ENCODE data around the gene AMMECR1. TPM values are rescaled to one million over a fixed set of nuclear protein-coding genes. Genes with fewer than 3 reads are reported as not detected.

The AMMECR1 gene
- total RNA-seq, 2 donors from 2014 or later = 2.4 to 2.5 TPM

DNA sequence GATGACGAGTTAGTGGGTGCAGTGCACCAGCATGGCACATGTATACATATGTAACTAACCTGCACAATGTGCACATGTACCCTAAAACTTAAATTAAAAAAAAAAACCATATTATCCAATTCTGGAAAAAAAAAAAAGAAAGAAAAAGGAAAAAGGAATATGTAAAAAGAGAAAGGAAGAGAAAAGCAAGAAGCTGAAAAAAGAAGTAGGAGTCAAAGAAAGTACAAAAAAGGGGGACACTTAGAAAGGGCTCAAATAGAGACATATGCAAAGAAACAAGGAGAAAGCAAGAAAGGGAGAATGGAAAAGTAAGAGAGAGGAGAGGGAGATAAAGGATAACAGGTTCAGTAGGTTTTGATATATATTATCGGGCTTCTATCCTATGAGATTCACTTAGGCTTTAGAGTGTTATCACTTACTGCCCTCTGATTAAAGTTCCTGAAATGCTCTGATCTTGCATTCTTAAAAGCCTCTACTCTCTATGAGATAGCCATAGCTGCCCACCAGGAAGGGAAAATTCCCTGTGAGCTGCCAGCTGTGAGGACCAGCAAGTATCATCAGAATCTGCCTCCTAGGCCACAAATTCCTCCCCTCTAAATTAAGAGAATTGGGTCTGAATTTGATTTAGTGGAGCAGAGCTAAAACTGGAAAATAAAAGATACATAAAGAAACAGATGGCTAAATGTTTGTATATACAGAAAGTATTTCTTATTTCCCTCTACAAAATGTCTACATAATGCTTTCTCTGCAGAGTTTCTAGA is 95.2 kb downstream of the AMMECR1 start:
- ATAC-seq = no peak

DNA sequence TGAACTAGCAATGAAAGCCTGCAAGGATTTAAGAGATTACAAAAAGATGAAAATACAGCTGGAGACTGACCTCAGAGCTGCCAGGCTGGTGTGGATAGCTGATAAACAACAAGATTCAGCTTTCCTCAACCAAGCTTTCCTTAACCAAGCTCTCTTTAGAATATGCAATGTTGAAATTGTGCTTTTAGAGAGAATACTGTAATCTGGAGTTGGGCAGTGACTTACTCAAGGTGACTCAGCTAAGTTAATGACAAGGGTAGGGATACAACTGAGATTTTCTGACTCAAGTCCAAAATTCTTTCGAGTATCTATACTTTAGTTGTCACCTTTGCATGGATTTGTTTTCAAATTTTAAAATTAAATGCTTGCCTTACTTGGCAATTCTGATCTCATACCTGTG is 98.0 kb downstream of the AMMECR1 start:
- intact Hi-C loops (cut with DNase I) = no loop called here
- ATAC-seq (no peak), DNase-seq (no peak)

More for the DNA sequence above, 95.2 kb downstream of the AMMECR1 start:
- intact Hi-C loops (cut with DNase I) = no loop called here
- no peak for DNase-seq

DNA sequence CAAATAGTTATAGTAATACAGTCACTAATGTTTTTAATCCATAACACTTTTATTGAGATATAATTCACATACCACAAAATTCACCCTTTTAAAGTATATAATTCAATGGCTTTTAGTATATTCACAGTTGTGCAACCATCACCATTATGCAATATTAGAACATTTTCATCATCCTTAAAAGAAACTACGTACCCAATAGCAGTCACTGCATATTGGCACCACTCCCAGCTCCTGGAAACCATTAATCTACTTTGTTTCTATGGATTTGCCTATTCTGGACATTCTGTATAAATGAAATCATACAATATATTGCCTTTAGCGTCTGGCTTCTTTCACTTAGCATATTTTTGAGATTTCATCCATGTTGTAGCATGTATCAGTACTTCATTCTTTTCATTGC is 99.3 kb downstream of the AMMECR1 start:
- no peak for ATAC-seq
- DNase-seq = no peak
- intact Hi-C loops (cut with DNase I) = no loop called here

DNA sequence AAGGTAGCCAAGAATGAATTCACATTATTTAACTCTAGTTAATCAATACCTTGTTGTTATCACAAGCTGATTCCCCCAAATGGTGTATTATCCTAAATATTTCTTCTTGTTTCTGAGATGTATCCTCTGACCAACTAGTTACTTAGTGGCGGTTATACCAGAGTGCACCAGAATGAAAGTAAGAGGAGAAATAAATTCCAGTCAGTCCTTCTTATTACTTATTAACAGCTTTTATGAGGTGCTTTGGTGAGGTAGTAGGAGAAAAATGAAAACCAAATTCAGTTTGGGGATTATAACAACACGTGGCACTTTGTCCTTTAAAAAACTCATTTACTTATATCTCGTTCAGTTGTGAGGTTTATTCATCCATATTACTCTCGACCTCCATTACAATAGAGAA is 101.9 kb downstream of the AMMECR1 start:
- DNase-seq = no peak
- ATAC-seq = no peak
- intact Hi-C loops (cut with DNase I) = no loop called here

GRCh38 chrX:110215411-110215810 is 102.5 kb downstream of the AMMECR1 start:
- DNase-seq = no peak
- intact Hi-C loops (cut with DNase I) = no loop called here
- no peak for ATAC-seq

DNA sequence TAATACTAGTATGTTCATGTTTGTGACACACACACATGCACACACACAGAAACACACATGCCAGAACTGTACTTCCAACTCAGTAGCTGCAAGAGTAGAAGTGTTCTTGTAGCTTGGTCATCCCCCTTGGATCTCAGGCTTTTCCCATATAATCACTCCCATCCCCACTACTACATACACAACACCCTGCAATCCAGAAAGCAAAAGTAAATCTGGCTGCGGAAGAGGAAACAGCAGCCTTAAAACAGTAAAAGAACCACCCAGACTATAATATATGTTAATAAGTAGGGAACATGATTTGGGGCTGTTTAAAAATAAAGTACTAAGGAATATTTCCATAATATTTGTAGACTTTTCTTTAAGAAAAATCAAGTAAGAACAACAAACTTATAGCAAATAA is 103.2 kb downstream of the AMMECR1 start:
- DNase-seq (no peak), ATAC-seq (no peak)
- intact Hi-C loops (cut with DNase I) = no loop called here

DNA sequence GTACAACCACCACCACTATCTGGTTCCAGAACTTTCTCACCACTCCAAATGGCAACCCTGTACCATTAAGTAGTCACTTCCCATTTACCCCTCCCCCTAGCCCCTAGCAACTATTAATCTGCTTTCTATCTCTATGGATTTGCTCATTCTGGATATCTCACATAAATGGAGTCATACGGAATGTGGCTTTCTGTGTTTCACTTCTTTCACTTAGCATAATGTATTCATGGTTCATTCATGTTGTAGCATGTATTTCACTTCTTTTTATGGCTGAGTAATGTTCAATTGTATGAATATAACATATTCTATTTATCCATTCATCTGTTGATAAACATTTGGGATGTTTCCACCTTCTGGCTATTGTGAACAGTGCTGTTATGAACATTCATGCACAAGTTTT is 104.7 kb downstream of the AMMECR1 start:
- intact Hi-C loops (cut with DNase I) = no loop called here
- ATAC-seq (no peak), DNase-seq (no peak)

- intact Hi-C loops (cut with DNase I) = no loop called here
- no peak for ATAC-seq
- DNase-seq = no peak
Observed at GRCh38 chrX:110212299-110212698, 105.6 kb downstream of the AMMECR1 start.

GRCh38 chrX:110211340-110211739 is 106.5 kb downstream of the AMMECR1 start:
- intact Hi-C loops (cut with DNase I) = no loop called here
- ATAC-seq (no peak), DNase-seq (no peak)

DNA sequence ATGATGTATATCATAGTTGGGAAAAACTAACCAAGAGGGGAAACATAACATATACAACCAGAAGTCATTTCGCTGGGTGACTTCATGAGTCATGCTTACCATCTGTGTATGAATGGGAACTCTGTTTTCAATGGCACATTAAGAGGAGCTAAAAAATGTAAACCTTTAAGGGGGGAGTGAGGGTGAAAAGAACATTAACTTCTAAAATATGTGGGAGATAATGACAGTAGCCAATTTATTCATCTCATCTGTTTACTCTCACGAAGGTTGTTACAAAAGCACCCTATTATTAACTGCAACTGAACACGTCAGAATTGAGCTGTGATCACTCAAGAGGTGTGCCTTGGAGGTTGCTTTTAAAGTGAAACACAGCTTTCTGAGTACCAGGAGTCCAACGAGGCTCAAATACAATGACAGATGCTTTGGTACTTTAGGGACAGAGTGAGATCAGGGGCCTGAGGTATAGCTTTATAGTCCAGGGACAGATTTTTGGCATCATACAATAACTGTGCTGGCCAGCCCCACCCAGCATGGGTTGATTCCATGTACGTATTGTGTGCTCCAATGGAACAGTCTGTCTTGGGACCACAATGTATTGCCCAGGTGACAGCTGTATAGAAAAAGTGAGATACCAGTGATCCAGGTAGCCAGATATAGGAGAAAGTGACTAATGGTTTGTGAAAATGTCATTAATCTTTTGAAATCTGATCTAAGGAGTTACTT is 107.3 kb downstream of the AMMECR1 start:
- DNase-seq (no peak), ATAC-seq (no peak)
- intact Hi-C loops (cut with DNase I) = no loop called here

GRCh38 chrX:110208092-110208491 is 109.8 kb downstream of the AMMECR1 start:
- DNase-seq (no peak), ATAC-seq (no peak)
- intact Hi-C loops (cut with DNase I) = no loop called here

- DNase-seq = no peak
- intact Hi-C loops (cut with DNase I) = no loop called here
- no peak for ATAC-seq
Observed at GRCh38 chrX:110204986-110205385, 112.9 kb downstream of the AMMECR1 start.

- intact Hi-C loops (cut with DNase I) = no loop called here
- DNase-seq (no peak), ATAC-seq (no peak)
Observed at GRCh38 chrX:110201799-110202198, 116.1 kb downstream of the AMMECR1 start.

GRCh38 chrX:110194977-110195376 is 122.9 kb downstream of the AMMECR1 start:
- intact Hi-C loops (cut with DNase I) = no loop called here
- DNase-seq (no peak), ATAC-seq (no peak)

DNA sequence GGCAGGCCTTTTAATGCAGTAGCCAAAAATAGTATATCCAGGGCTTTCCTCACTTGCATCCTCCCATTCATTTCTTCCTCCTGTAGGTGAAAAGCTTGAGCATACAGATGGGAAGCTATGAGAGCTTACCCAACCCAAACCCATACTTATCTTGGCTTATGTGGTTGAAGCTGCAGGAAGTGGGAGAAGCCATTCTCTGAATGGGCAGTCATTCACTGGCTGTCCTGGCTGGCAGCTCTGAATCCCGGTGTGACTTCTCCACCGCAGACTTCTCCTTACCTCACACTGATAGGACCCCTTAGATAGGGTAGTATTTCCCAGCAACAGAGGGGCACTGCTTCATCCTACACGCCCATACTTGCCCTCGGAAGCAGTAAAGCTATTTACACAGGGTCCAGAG is 125.4 kb downstream of the AMMECR1 start:
- ATAC-seq (no peak), DNase-seq (no peak)
- intact Hi-C loops (cut with DNase I) = no loop called here

GRCh38 chrX:110188701-110189558 is 129.0 kb downstream of the AMMECR1 start:
- ATAC-seq (no peak), DNase-seq (no peak)
- intact Hi-C loops (cut with DNase I) = no loop called here

DNA sequence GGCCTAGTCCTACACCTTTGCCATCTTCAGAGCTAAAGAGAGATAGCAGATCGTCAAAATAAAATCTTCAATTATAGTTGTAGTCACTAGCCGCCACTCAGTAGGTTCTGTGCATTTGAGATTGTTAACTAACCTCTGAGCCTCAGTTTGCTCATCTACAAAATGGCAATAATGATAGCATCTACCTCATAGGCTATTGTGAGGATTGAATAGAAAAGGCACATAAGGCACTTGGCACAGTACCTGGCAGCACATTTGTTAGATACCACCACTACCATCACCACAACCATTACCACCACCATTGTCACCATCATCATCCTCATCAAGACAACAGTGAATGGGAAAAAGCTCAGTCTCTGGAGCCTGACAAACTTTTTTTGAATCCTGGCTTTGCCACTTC is 134.6 kb downstream of the AMMECR1 start:
- intact Hi-C loops (cut with DNase I) = no loop called here
- no peak for DNase-seq
- ATAC-seq = no peak

- intact Hi-C loops (cut with DNase I) = no loop called here
- ATAC-seq (peak in 1 of 2 donors; percentile 28), DNase-seq (no peak)
Observed at GRCh38 chrX:110182865-110183264, 135.0 kb downstream of the AMMECR1 start.

DNA sequence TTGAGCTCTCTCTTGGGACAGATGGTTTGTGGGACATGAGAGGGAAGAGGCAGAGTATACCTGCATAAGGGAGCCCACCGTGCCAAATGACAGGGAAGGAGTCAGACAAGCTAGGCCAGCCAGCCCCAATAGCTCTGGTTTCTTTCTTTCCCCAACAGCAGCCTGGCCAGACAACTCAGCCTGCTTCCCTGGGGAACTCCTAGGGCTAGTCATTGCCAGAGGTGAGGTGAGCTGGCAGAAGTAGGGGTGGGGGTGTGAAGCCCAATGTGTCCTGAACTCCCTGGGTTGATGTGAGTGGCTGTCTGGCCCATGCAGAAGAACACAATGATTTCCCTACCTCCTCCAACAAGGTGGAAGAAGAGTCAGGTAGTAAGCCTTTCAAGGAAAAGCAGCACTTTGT is 135.5 kb downstream of the AMMECR1 start:
- DNase-seq = no peak
- no peak for ATAC-seq
- intact Hi-C loops (cut with DNase I) = no loop called here
